Lung (tissue), 12 donors: ENCODE data around the gene GPR62. TPM values are rescaled to one million over a fixed set of nuclear protein-coding genes. Genes with fewer than 3 reads are reported as not detected.

Source experiments
- ATAC-seq: fragments of 200-7000 bp; cut with Tn5 transposase; one replicate; pipeline ENCODE4 v1.9.1; 2020; ENCODE audit warnings: moderate number of reproducible peaks; ENCODE audit not compliant: insufficient read depth, low FRiP score
- DNase-seq, 3 donors: peaks; one replicate each; pipeline ENCODE4 v3.0.0-alpha.2; 2013 to 2017
- H3K27ac ChIP-seq, 2 donors: one replicate each; pipeline ENCODE4 v1.5.1; 2013; ENCODE audit warnings: mild to moderate bottlenecking in 2 of 2, moderate library complexity in 2 of 2, control low read depth in 1 of 2, inconsistent platforms in 1 of 2, low read depth in 1 of 2, low read length in 1 of 2
- H3K27me3 ChIP-seq, 3 donors: one replicate each; pipeline ENCODE4 v1.5.1; 2013; ENCODE audit warnings: low read length in 2 of 3; ENCODE audit not compliant: control insufficient read depth in 3 of 3, insufficient read depth in 3 of 3
- H3K36me3 ChIP-seq, 4 donors: one replicate each; pipeline ENCODE4 v1.5.1; 2013; ENCODE audit warnings: low read length in 4 of 4, mild to moderate bottlenecking in 1 of 4, moderate library complexity in 1 of 4; ENCODE audit not compliant: control insufficient read depth in 4 of 4, insufficient read depth in 4 of 4
- H3K4me1 ChIP-seq, 5 donors: one replicate each; pipeline ENCODE4 v1.5.1; 2013; ENCODE audit warnings: low read length in 5 of 5, mild to moderate bottlenecking in 2 of 5, moderate library complexity in 1 of 5; ENCODE audit not compliant: control insufficient read depth in 5 of 5, insufficient read depth in 5 of 5
- H3K4me3 ChIP-seq: one replicate; pipeline ENCODE4 v1.5.1; 2013; ENCODE audit warnings: mild to moderate bottlenecking, control low read depth, moderate library complexity
- H3K9ac ChIP-seq, 2 donors: one replicate each; pipeline ENCODE4 v1.5.1; 2013; ENCODE audit warnings: low read length in 2 of 2, control low read depth in 1 of 2; ENCODE audit not compliant: insufficient read depth in 1 of 2
- H3K9me3 ChIP-seq, 4 donors: one replicate each; pipeline ENCODE4 v1.5.1; 2013; ENCODE audit warnings: low read length in 3 of 4, mild to moderate bottlenecking in 1 of 4, moderate library complexity in 1 of 4; ENCODE audit not compliant: control insufficient read depth in 4 of 4, insufficient read depth in 3 of 4
- WGBS, 2 donors: extraction: QIAGEN DNeasy Blood & Tissue Kit; methylation state at CpG; one replicate each; pipeline ENCODE4 v1.1.7; 2013; 5-methylcytosine and 5-hydroxymethylcytosine counted together
- polyA plus RNA-seq, 2 donors: library from polyadenylated mRNA; stranded (reverse); fragments of 200-250 nt; gene quantifications; one replicate each; pipeline ENCODE4 v1.2.1, GENCODE V29; 2013
- total RNA-seq, 2 donors: library from RNA; depleted of rRNA in 1 of 2; stranded (reverse); fragments of >200 nt in 1 of 2; gene quantifications; one replicate each; pipeline ENCODE4 v1.2.1, GENCODE V29; 2014 to 2021
- TF ChIP-seq, protein P1 (sequence below): IDR thresholded peaks from 2 replicates; pipeline ENCODE4 v1.5.1; 2012; ENCODE audit warnings: mild to moderate bottlenecking; ENCODE audit errors: control extremely low read depth, extremely low read depth
- donor health status: control.
- donor health status: control.
- donor health status: Bipolar disorder and iron deficiency.
- donor health status: healthy.
- donor health status: DM: yes; HTN: yes; CAD: no.

The GPR62 gene
- total and polyA plus RNA-seq, 4 donors: 0.05 to 0.15 TPM; not detected in 2

- peaks cover 0 to 30% (median 16%) of the 10 kb centered on the region in 5 donors for H3K4me1 ChIP-seq
- no peak overlapping the region for H3K9ac ChIP-seq
- WGBS, 2 donors: 76 to 88% methylated on average over 4 of the region's 4 CpGs
These were observed 14.7 kb downstream of the GPR62 start for GRCh38 chr3:51969841-51970240.

DNA sequence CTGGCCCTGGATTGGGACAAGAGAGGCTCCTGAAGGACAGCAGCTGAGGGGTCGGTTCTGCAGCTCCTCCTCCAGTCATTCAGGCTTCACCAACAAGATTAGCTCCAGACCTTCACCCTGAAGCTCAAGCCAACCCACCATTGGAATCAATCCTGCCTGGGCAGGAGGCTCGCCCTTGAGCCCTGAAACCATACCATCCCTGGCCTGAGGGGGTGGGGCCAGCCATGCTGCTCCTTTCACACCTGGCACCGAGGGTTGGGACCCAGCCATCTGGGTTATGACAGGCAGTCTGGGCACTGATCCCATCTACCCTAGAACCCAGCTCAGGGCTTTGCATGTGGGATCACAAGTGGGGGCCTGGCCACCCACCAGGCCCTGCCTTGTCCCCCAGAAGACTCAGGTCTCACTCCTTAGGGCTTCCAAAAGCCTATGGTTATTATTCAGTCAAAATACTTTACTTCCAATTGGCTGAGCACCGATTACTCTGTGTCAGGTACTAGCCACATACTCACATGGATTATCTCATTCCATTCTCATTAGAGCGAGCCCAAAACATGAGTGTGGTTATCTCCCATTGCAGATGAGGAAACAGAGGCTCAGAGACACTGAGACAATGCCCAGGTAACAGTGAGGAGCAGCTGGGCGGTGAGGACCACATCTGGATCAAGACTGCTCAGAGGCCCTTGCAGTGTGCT lies 15.6 kb downstream of the GPR62 start:
- ATAC-seq: no peak
- no peak overlapping the region for H3K4me3 ChIP-seq
- H3K36me3 ChIP-seq: no peaks in the 10 kb centered on the region
- peaks cover 0 to 36% (median 20%) of the 10 kb centered on the region in 5 donors for H3K4me1 ChIP-seq
- H3K27ac ChIP-seq: no peak overlapping the region
- TF ChIP-seq, protein P1, sequence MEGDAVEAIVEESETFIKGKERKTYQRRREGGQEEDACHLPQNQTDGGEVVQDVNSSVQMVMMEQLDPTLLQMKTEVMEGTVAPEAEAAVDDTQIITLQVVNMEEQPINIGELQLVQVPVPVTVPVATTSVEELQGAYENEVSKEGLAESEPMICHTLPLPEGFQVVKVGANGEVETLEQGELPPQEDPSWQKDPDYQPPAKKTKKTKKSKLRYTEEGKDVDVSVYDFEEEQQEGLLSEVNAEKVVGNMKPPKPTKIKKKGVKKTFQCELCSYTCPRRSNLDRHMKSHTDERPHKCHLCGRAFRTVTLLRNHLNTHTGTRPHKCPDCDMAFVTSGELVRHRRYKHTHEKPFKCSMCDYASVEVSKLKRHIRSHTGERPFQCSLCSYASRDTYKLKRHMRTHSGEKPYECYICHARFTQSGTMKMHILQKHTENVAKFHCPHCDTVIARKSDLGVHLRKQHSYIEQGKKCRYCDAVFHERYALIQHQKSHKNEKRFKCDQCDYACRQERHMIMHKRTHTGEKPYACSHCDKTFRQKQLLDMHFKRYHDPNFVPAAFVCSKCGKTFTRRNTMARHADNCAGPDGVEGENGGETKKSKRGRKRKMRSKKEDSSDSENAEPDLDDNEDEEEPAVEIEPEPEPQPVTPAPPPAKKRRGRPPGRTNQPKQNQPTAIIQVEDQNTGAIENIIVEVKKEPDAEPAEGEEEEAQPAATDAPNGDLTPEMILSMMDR: no peak
- WGBS, 2 donors: 76 to 82% methylated on average over 6 of the region's 6 CpGs
- DNase-seq: no peak
- H3K9ac ChIP-seq: no peak overlapping the region
- no peaks in the 10 kb centered on the region for H3K27me3 ChIP-seq
- no peaks in the 10 kb centered on the region for H3K9me3 ChIP-seq

More at GRCh38 chr3:51969841-51970240, 14.7 kb downstream of the GPR62 start:
- H3K36me3 ChIP-seq: no peaks in the 10 kb centered on the region
- TF ChIP-seq, protein P1: no peak
- H3K4me3 ChIP-seq: no peak overlapping the region
- DNase-seq (no peak), ATAC-seq (no peak)
- no peak overlapping the region for H3K27ac ChIP-seq
- no peaks in the 10 kb centered on the region for H3K9me3 ChIP-seq
- H3K27me3 ChIP-seq: no peaks in the 10 kb centered on the region

GRCh38 chr3:51971350-51971749 lies 16.2 kb downstream of the GPR62 start:
- Histone ChIP-seq H3K4me1 (peaks cover 0 to 34% (median 19%) of the 10 kb centered on the region in 5 donors), H3K27me3 (no peaks in the 10 kb centered on the region), H3K4me3 (no peak overlapping the region), H3K27ac (no peak overlapping the region), H3K9me3 (no peaks in the 10 kb centered on the region), H3K9ac (no peak overlapping the region), H3K36me3 (no peaks in the 10 kb centered on the region)
- 91% methylated on average over 11 of the region's 11 CpGs for WGBS, 2 donors
- DNase-seq (no peak), ATAC-seq (no peak)
- TF ChIP-seq, protein P1: no peak
